Chondrocyte (in vitro differentiated cells): ENCODE measurements around the gene TOR1B. TPM values are rescaled to one million over a fixed set of nuclear protein-coding genes. Genes with fewer than 3 reads are reported as not detected.

ENCODE experiments used
- DNase-seq: peaks from one replicate; pipeline ENCODE4 v3.0.0; 2021; ENCODE audit warnings: mixed read lengths, low spot score
- H3K27ac Mint-ChIP-seq: one replicate; pipeline ENCODE4 v1.8.0; 2021; ENCODE audit warnings: mild to moderate bottlenecking, moderate library complexity, mixed read lengths; ENCODE audit not compliant: unreplicated experiment
- H3K27me3 Mint-ChIP-seq: 2 replicates; pipeline ENCODE4 v1.8.0; 2021; ENCODE audit warnings: low read depth, mixed read lengths
- H3K36me3 Mint-ChIP-seq: 2 replicates; pipeline ENCODE4 v1.8.0; 2021; ENCODE audit warnings: low read depth, mixed read lengths
- H3K4me1 Mint-ChIP-seq: 2 replicates; pipeline ENCODE4 v1.8.0; 2021; ENCODE audit warnings: low read depth, mild to moderate bottlenecking, mixed read lengths
- H3K4me3 Mint-ChIP-seq: one replicate; pipeline ENCODE4 v1.8.0; 2021; ENCODE audit warnings: mild to moderate bottlenecking, moderate library complexity, mixed read lengths; ENCODE audit not compliant: unreplicated experiment
- H3K9me3 Mint-ChIP-seq: 2 replicates; pipeline ENCODE4 v1.8.0; 2021; ENCODE audit warnings: low read depth, mixed read lengths
- CTCF ChIP-seq: fragments of 200-600 bp; sonication (generic); IDR thresholded peaks from 2 replicates; pipeline ENCODE4 v1.5.0; 2021; ENCODE audit warnings: antibody characterized with exemption, mild to moderate bottlenecking, moderate library complexity
- total RNA-seq: library from RNA; stranded (reverse); gene quantifications from 3 replicates; pipeline ENCODE4 v1.2.1, GENCODE V29; 2021

Gene TOR1B
- total RNA-seq, 1 donor from 2014 or later = 39.4 TPM

GRCh38 chr9:129810116-129810515, 7.1 kb downstream of the TOR1B start:
- H3K27me3 Mint-ChIP-seq = no peaks in the 10 kb centered on the region
- H3K9me3 Mint-ChIP-seq = no peaks in the 10 kb centered on the region
- no peak for DNase-seq
- H3K4me1 Mint-ChIP-seq = peaks cover 20% of the 10 kb centered on the region
- H3K36me3 Mint-ChIP-seq = peaks cover 12% of the 10 kb centered on the region
- no peak for TF ChIP-seq CTCF
- no peak overlapping the region for H3K4me3 Mint-ChIP-seq
- H3K27ac Mint-ChIP-seq = no peak overlapping the region

GRCh38 chr9:129810788-129811187, 7.8 kb downstream of the TOR1B start:
- H3K4me3 Mint-ChIP-seq = no peak overlapping the region
- no peak for TF ChIP-seq CTCF
- no peaks in the 10 kb centered on the region for H3K9me3 Mint-ChIP-seq
- no peak overlapping the region for H3K27ac Mint-ChIP-seq
- no peaks in the 10 kb centered on the region for H3K27me3 Mint-ChIP-seq
- DNase-seq = no peak
- peaks cover 14% of the 10 kb centered on the region for H3K36me3 Mint-ChIP-seq
- peaks cover 20% of the 10 kb centered on the region for H3K4me1 Mint-ChIP-seq

- peaks cover 16% of the 10 kb centered on the region for H3K36me3 Mint-ChIP-seq
- H3K4me1 Mint-ChIP-seq = peaks cover 15% of the 10 kb centered on the region
- H3K27ac Mint-ChIP-seq = no peak overlapping the region
Measured at GRCh38 chr9:129811967-129812363, 9.0 kb downstream of the TOR1B start.

DNA sequence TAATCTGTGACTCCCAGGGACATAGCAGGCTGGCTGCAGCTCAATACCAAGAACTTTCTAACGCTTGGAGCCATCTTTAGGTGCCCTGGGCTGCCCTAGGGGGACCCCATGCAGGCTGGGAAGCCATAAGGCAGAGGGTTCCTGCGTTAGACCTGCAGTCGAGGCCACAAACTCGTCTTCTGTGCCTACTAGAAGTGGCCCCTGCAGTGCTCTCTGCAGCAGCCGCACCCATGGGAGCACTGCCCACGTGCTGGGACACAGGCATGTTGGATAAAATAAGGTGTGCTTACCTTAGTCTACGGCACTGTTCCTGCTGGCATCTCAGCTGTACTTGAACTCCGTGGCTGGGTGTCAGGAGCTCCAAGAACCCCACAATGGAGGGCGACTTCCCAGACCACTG, 9.4 kb downstream of the TOR1B start:
- H3K27me3 Mint-ChIP-seq = no peaks in the 10 kb centered on the region
- peaks cover 15% of the 10 kb centered on the region for H3K4me1 Mint-ChIP-seq
- no peak for TF ChIP-seq CTCF
- no peak overlapping the region for H3K4me3 Mint-ChIP-seq
- H3K36me3 Mint-ChIP-seq = peaks cover 12% of the 10 kb centered on the region
- H3K27ac Mint-ChIP-seq = no peak overlapping the region
- H3K9me3 Mint-ChIP-seq = no peaks in the 10 kb centered on the region
- no peak for DNase-seq

More at GRCh38 chr9:129811967-129812363, 9.0 kb downstream of the TOR1B start:
- Mint-ChIP-seq H3K4me3 (no peak overlapping the region), H3K9me3 (no peaks in the 10 kb centered on the region), H3K27me3 (no peaks in the 10 kb centered on the region)
- TF ChIP-seq CTCF = no peak
- DNase-seq = no peak

DNA sequence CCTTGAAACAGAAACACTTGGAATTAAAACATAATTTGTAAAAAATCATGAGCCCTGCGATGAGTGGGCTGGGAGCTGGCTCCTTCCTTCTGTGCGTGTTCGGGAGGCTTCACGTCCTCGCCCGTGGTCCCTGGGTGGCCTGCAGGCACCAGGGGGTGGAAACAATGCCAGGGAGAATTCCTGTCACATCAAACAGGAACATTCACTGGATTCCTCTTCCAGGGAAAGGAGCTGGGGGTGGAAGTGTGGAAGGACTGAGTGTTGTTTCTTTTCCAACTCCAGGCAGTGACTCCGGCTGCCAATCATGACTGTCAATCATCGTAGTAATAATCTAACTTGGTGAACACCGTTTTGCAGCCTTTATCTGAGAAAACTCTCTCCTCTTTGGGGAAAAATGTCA, 10.7 kb downstream of the TOR1B start:
- H3K9me3 Mint-ChIP-seq = no peaks in the 10 kb centered on the region
- no peak for DNase-seq
- no peak for TF ChIP-seq CTCF
- no peak overlapping the region for H3K27ac Mint-ChIP-seq
- peaks cover 15% of the 10 kb centered on the region for H3K4me1 Mint-ChIP-seq
- H3K4me3 Mint-ChIP-seq = no peak overlapping the region
- H3K27me3 Mint-ChIP-seq = no peaks in the 10 kb centered on the region
- H3K36me3 Mint-ChIP-seq = peaks cover 15% of the 10 kb centered on the region
